ENCODE results near the gene CLTB. TPM values are rescaled to one million over a fixed set of nuclear protein-coding genes. Genes with fewer than 3 reads are reported as not detected.

CLTB gene
- total RNA-seq, 2 donors from 2014 or later, result 64.0 to 80.5 TPM

DNA sequence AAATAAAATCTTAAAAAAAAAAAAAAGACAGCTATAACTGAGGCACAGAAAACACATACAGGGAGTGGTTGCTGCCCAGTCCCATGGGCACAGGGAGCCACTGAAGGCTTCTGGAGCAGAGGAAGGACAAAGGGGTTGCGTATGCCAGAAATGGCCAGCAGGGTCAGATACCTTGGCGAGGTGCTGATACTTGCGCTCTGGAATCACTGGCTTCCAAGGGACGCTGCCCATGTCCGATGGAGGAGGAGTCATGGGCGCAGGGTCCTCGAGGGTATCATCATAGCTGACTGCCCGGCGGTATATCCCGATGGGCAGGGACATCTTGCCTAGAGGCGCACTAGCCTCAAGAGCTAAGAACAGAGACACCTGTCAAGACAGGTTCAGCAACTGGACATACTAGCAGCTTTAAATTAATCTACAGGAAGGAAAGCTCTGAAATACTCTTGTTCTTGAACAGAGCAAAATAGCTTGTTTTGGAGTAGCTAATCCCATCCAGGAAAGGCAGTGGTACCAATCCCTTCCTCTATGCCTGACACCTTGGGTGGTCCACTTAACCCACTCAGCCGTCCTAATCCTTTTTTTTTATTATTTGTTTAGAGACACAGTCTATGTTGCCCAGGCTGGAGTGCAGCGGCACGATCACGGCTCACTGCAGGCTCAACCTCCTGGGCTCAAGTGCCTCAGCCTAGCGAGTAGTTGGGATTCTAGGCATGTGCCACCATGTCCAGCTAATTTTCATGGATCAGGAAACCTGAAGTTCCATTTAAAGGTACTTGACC, 60.8 kb downstream of the CLTB start:
- H3K36me3 Mint-ChIP-seq, result peaks cover 20% of the 10 kb centered on the region
- no peak overlapping the region for H3K4me3 Mint-ChIP-seq
- DNase-seq (ENCODE audit: low spot score) (no peak), ATAC-seq (no peak)
- no peaks in the 10 kb centered on the region for H3K27me3 Mint-ChIP-seq
- H3K9me3 Mint-ChIP-seq, result no peaks in the 10 kb centered on the region
- H3K27ac Mint-ChIP-seq, result no peak overlapping the region
- H3K4me1 Mint-ChIP-seq (ENCODE audit: low read depth in 2 of 2), result peaks cover 36 to 40% of the 10 kb centered on the region in 2 donors

DNA sequence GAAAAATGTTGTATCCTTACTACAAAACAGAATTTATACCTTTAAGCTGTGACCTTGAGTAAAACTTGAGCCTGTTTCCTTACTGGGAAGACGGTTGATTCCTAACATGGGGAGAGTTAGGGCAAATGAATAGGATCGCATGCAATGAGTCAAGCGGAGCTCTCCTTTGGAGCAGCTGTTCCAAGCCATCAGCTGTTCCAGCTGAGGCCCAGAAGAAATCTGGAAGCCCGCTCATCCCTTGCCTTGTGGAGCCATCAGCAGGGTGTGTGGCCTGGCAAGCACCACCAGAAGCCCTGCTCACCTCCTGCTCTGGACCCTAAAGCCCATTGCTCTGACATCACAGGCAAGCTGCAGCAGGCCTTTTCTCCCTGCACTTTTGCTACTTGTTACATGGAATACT, 62.8 kb downstream of the CLTB start:
- DNase-seq (ENCODE audit: low spot score), result no peak
- Mint-ChIP-seq H3K27me3 (no peaks in the 10 kb centered on the region), H3K9me3 (no peaks in the 10 kb centered on the region), H3K4me3 (no peak overlapping the region), H3K27ac (no peak overlapping the region), H3K4me1 (ENCODE audit: low read depth in 2 of 2) (peaks cover 34 to 43% of the 10 kb centered on the region in 2 donors), H3K36me3 (peaks cover 32% of the 10 kb centered on the region)
- no peak for ATAC-seq

DNA sequence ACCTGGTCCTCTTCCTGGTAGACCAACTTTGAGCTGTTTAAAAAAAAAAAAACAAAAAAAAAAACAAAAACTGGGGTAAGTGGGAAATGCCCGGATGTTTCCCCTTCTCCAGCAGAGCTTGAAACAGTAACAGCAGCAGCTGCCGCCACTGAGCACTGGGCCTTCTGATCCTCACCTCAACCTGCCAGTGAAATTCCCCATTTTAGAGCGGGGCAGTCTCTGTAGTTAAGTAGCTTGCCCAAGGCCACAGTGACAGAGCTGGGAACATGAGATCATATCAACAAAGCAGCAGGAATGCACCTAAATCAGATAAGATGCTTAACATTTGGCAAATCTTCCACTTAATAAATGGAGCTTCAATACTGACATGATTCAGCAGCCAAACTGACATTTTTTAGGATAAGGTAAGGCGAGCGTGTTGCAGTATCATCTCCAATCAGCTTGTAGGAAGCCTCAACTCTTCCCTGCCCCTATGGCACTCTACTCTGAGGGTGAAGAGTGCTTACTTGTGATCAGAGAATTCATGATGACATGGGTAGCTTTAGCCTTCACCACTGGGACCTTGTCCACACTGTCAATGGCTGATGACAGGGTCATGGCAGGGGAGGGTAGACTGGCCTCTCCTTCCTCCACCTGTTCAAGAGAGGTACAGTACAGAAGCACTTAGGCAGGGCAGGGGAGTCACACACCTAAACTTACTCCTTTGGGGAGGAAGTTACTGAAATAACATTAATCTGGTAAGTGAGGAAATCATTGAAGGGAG, 64.0 kb downstream of the CLTB start:
- DNase-seq (ENCODE audit: low spot score) (no peak), ATAC-seq (no peak)
- Mint-ChIP-seq H3K4me3 (no peak overlapping the region), H3K9me3 (no peaks in the 10 kb centered on the region), H3K27ac (peak overlapping the region in 1 of 2 donors; percentile 56), H3K36me3 (peaks cover 31% of the 10 kb centered on the region), H3K4me1 (ENCODE audit: low read depth in 2 of 2) (peaks cover 23 to 33% of the 10 kb centered on the region in 2 donors), H3K27me3 (no peaks in the 10 kb centered on the region)

DNA sequence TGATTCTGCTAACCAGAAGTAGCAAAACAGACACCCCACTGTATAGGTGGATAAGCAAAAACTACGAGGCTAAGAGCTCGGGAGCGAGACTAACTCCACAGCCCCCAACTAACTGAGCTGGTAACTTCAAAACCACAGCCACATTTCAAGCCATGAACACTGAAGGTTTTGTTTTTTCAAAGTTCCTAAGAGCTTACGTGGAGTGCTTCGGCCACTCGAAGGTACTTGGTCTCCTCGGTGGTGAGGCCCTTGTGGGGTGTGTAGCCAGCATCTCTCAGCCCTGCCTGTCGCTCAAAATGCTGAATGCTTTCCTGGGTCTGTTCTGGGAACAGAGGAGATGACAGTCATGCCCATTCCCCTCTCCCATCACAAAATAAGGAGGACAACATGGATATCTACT, 65.9 kb downstream of the CLTB start:
- H3K9me3 Mint-ChIP-seq, result no peaks in the 10 kb centered on the region
- no peak for ATAC-seq
- peaks cover 22 to 33% of the 10 kb centered on the region in 2 donors for H3K4me1 Mint-ChIP-seq (ENCODE audit: low read depth in 2 of 2)
- no peak overlapping the region for H3K4me3 Mint-ChIP-seq
- DNase-seq (ENCODE audit: low spot score), result no peak
- no peak overlapping the region for H3K27ac Mint-ChIP-seq
- no peaks in the 10 kb centered on the region for H3K27me3 Mint-ChIP-seq
- H3K36me3 Mint-ChIP-seq, result peaks cover 34% of the 10 kb centered on the region

DNA sequence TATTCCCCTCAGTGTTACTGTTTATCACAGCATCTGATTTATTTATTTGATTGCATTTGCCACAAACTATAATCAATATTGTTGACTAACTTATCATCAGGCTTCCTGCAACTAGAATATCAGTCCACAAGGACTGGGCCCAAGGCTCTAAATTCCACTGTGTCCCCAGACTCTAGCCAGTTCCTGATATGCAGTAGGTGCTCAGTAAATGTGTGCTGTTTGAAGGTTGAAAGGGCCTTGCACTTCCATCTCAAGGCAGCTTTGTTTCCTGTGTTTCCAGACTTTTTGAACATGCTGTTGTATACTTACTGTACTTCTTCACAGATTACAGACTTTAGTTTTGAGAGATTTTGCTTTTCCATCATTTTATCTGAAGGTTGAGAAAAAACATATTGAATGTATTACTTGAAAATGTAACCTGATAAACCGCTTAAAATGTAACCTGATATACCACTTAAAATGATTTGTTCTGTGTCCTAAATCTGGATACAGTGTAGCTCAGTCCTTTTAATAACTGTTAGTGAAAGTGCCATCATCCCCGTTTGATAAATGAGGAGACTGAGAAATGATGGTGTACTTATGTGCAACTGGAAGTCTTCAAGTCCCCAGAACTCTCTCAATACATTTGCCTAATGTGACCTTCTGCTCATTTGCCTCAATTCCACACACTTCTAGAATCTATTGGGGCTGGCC, 73.4 kb downstream of the CLTB start:
- Mint-ChIP-seq H3K27ac (no peak overlapping the region), H3K9me3 (no peaks in the 10 kb centered on the region), H3K4me3 (no peak overlapping the region), H3K4me1 (ENCODE audit: low read depth in 2 of 2) (no peaks in the 10 kb centered on the region), H3K27me3 (no peaks in the 10 kb centered on the region), H3K36me3 (peaks cover 6% of the 10 kb centered on the region)
- DNase-seq (ENCODE audit: low spot score) (no peak), ATAC-seq (no peak)

Other genes with a start within 250 kb of the CLTB start
- gene SIMC1, start 178.1 kb downstream of the CLTB start, total RNA-seq, result 10 to 100 TPM; 16.5 to 39.6 TPM
- 10 to 100 TPM; 61.1 to 66.7 TPM for gene KIAA1191, start 54.8 kb downstream of the CLTB start, total RNA-seq
- 10 to 100 TPM in 1 of 2 donors, 1 to 10 TPM in 1; 8.1 to 12.9 TPM for gene ARL10, start 51.1 kb downstream of the CLTB start, total RNA-seq
- 100 to 1,000 TPM in 1 of 2 donors, 10 to 100 TPM in 1; 62.0 to 155 TPM for gene NOP16, start 27.9 kb downstream of the CLTB start, total RNA-seq
- gene HIGD2A, start 27.8 kb downstream of the CLTB start, total RNA-seq, result 100 to 1,000 TPM in 1 of 2 donors, 10 to 100 TPM in 1; 88.9 to 117 TPM
- 10 to 100 TPM; 47.3 to 50.5 TPM for gene FAF2, start 31.8 kb upstream of the CLTB start, total RNA-seq
- 10 to 100 TPM; 58.1 to 76.3 TPM for gene RNF44, start 120.9 kb upstream of the CLTB start, total RNA-seq
- gene CDHR2, start 132.8 kb upstream of the CLTB start, total RNA-seq, result under 1 TPM; 0.33 to 0.40 TPM
- gene GPRIN1, start 193.6 kb upstream of the CLTB start, total RNA-seq, result 1 to 10 TPM; 2.7 to 5.9 TPM
- gene SNCB, start 214.0 kb upstream of the CLTB start, total RNA-seq, result not detected
- gene EIF4E1B, start 214.1 kb upstream of the CLTB start, total RNA-seq, result not detected
- 10 to 100 TPM; 48.9 to 67.6 TPM for gene TSPAN17, start 230.9 kb upstream of the CLTB start, total RNA-seq